H1 (cell line): ENCODE measurements around the gene GOLGA6L10. TPM values are rescaled to one million over a fixed set of nuclear protein-coding genes. Genes with fewer than 3 reads are reported as not detected.
"Not testable (repeated sequence)": the region's sequence is repeated elsewhere in the genome, so short reads cannot be mapped to it uniquely, and the experiment has no call there.

ENCODE experiments used
- CTCF ChIA-PET: fragments of 300-600 bp; sonication (Branson Sonifier 250); formaldehyde crosslinking; loops from one replicate; lab custom pipeline; 2021; ENCODE audit not compliant: partially characterized antibody; lab: Charles Lee
- POLR2A ChIA-PET: fragments of 300-600 bp; sonication (Branson Sonifier 250); formaldehyde crosslinking; loops from one replicate; lab custom pipeline; 2021; ENCODE audit warnings: inconsistent platforms; ENCODE audit not compliant: partially characterized antibody; lab: Charles Lee
- DNase-seq, 2 experiments: peaks; one replicate each; pipeline versions ENCODE4 v3.0.0 to v3.0.0-alpha.2; 2010 to 2022; ENCODE audit warnings: low spot score in 2 of 2, low read depth in 1 of 2, mixed read lengths in 1 of 2
- FAIRE-seq: peaks from 2 replicates; lab custom pipeline; 2011; peaks lifted over from hg19 to GRCh38; lab: Jason Lieb, UNC
- H2AFZ ChIP-seq: 2 replicates; pipeline ENCODE4 v1.8.1; 2012; ENCODE audit warnings: low read length, inconsistent platforms
- H2AK5ac ChIP-seq: 2 replicates; pipeline ENCODE4 v1.6.1; 2013; ENCODE audit warnings: low read depth, low read length
- H2BK120ac ChIP-seq: replicated peaks from 2 replicates; pipeline ENCODE3; 2013; ENCODE audit warnings: low read depth, low read length, inconsistent platforms
- H2BK12ac ChIP-seq: 2 replicates; pipeline ENCODE4 v1.6.1; 2013; ENCODE audit warnings: low read depth, low read length
- H2BK15ac ChIP-seq: 2 replicates; pipeline ENCODE4 v1.6.1; 2013; ENCODE audit warnings: low read length
- H2BK20ac ChIP-seq: 2 replicates; pipeline ENCODE4 v1.6.1; 2013; ENCODE audit warnings: low read length
- H2BK5ac ChIP-seq: 2 replicates; pipeline ENCODE4 v1.6.1; 2013; ENCODE audit warnings: low read depth, low read length
- H3K14ac ChIP-seq: 2 replicates; pipeline ENCODE4 v1.6.1; 2013; ENCODE audit warnings: inconsistent platforms; ENCODE audit not compliant: insufficient read length
- H3K18ac ChIP-seq: 2 replicates; pipeline ENCODE4 v1.6.1; 2013; ENCODE audit warnings: low read length; ENCODE audit errors: extremely low read depth
- H3K23ac ChIP-seq: 2 replicates; pipeline ENCODE4 v1.6.1; 2013; ENCODE audit warnings: inconsistent platforms; ENCODE audit not compliant: insufficient read length
- H3K23me2 ChIP-seq: 2 replicates; pipeline ENCODE4 v1.6.1; 2013; ENCODE audit warnings: low read depth, low read length
- H3K27ac ChIP-seq: 2 replicates; pipeline ENCODE4 v1.6.1; 2011; ENCODE audit warnings: low read depth, low read length, inconsistent platforms
- H3K27me3 ChIP-seq, 4 experiments: replicated peaks in 1 of 4; 1 replicate in 1 of 4; 2 replicates in 3 of 4; pipeline versions ENCODE4 v1.6.1 to v1.8.1; 2011 to 2013; ENCODE audit warnings: low read length in 3 of 4, mild to moderate bottlenecking in 3 of 4, inconsistent platforms in 2 of 4, mixed read lengths in 2 of 4, moderate library complexity in 1 of 4; ENCODE audit not compliant: control insufficient read depth in 3 of 4, insufficient read depth in 3 of 4; ENCODE audit errors: extremely low read depth in 1 of 4
- H3K36me3 ChIP-seq, 4 experiments: 2 replicates each; pipeline versions ENCODE4 v1.6.1 to v1.8.1; 2011 to 2013; ENCODE audit warnings: mild to moderate bottlenecking in 4 of 4, low read length in 3 of 4, moderate library complexity in 2 of 4, control low read depth in 1 of 4, inconsistent platforms in 1 of 4; ENCODE audit not compliant: insufficient read depth in 4 of 4, control insufficient read depth in 2 of 4
- H3K4ac ChIP-seq: replicated peaks from 2 replicates; pipeline ENCODE3; 2013; ENCODE audit warnings: low read length, low read depth, mixed read lengths, inconsistent platforms; ENCODE audit not compliant: insufficient read length
- H3K4me1 ChIP-seq, 4 experiments: replicated peaks in 1 of 4; 1 replicate in 1 of 4; 2 replicates in 3 of 4; pipeline versions ENCODE4 v1.6.1 to v1.8.1; 2011 to 2013; ENCODE audit warnings: low read length in 3 of 4, inconsistent platforms in 2 of 4, mixed read lengths in 1 of 4; ENCODE audit not compliant: insufficient read depth in 4 of 4, control insufficient read depth in 3 of 4
- H3K4me2 ChIP-seq, 2 experiments: 2 replicates each; pipeline versions ENCODE4 v1.6.1 to v1.8.1; 2011 to 2013; ENCODE audit warnings: low read depth in 2 of 2, low read length in 2 of 2, control low read depth in 1 of 2, inconsistent platforms in 1 of 2, mild to moderate bottlenecking in 1 of 2; ENCODE audit not compliant: insufficient read depth in 1 of 2
- H3K4me3 ChIP-seq, 4 experiments: fragments of 200-600, 300-600 bp in 1 of 4; sonication (generic), shearing (Covaris generic), sonication (Bioruptor Twin) in 1 of 4; 2 replicates each; pipeline versions ENCODE4 v1.5.1 to v1.8.1; 2011 to 2016; ENCODE audit warnings: low read length in 4 of 4, low read depth in 3 of 4, control low read depth in 2 of 4, inconsistent platforms in 2 of 4, mild to moderate bottlenecking in 2 of 4, mixed read lengths in 1 of 4, moderate library complexity in 1 of 4; ENCODE audit not compliant: insufficient read depth in 2 of 4; ENCODE audit errors: extremely low read depth in 1 of 4
- H3K56ac ChIP-seq: replicated peaks from 2 replicates; pipeline ENCODE3; 2013; ENCODE audit warnings: low read depth, mild to moderate bottlenecking, mixed read lengths, low read length, inconsistent platforms; ENCODE audit not compliant: insufficient read length
- H3K79me1 ChIP-seq: 2 replicates; pipeline ENCODE4 v1.6.1; 2013; ENCODE audit warnings: low read depth, low read length, control low read depth
- H3K79me2 ChIP-seq, 2 experiments: 2 replicates each; pipeline versions ENCODE4 v1.6.1 to v1.8.1; 2012 to 2013; ENCODE audit warnings: low read length in 2 of 2, mild to moderate bottlenecking in 2 of 2, inconsistent platforms in 1 of 2; ENCODE audit not compliant: insufficient read depth in 2 of 2, control insufficient read depth in 1 of 2
- H3K9ac ChIP-seq, 4 experiments: replicated peaks in 1 of 4; 1 replicate in 1 of 4; 2 replicates in 3 of 4; pipeline versions ENCODE4 v1.6.1 to v1.8.1; 2011 to 2013; ENCODE audit warnings: low read depth in 3 of 4, low read length in 3 of 4, control low read depth in 2 of 4, mild to moderate bottlenecking in 2 of 4, moderate library complexity in 2 of 4, inconsistent platforms in 1 of 4; ENCODE audit errors: extremely low read depth in 1 of 4
- H3K9me3 ChIP-seq, 2 experiments: 2 replicates each; pipeline versions ENCODE4 v1.6.1 to v1.8.1; 2012 to 2013; ENCODE audit warnings: mild to moderate bottlenecking in 2 of 2, moderate library complexity in 2 of 2, control low read depth in 1 of 2, inconsistent platforms in 1 of 2, low read depth in 1 of 2, low read length in 1 of 2, mixed read lengths in 1 of 2; ENCODE audit not compliant: insufficient read depth in 2 of 2
- H4K20me1 ChIP-seq, 2 experiments: replicated peaks in 1 of 2; 2 replicates each; pipeline versions ENCODE3 to v1.8.1; 2011 to 2013; ENCODE audit warnings: inconsistent platforms in 2 of 2, low read length in 2 of 2, mild to moderate bottlenecking in 1 of 2; ENCODE audit not compliant: insufficient read depth in 2 of 2, control insufficient read depth in 1 of 2
- H4K5ac ChIP-seq: 2 replicates; pipeline ENCODE4 v1.6.1; 2013; ENCODE audit warnings: low read length, low read depth, mixed read lengths, inconsistent platforms; ENCODE audit not compliant: insufficient read length
- H4K8ac ChIP-seq: 2 replicates; pipeline ENCODE4 v1.8.0; 2013; ENCODE audit warnings: mild to moderate bottlenecking, moderate library complexity, low read length, inconsistent platforms; ENCODE audit not compliant: insufficient read depth; ENCODE audit errors: extremely low read depth
- H4K91ac ChIP-seq: replicated peaks from 2 replicates; pipeline ENCODE3; 2013; ENCODE audit warnings: low read length, mixed read lengths, inconsistent platforms; ENCODE audit not compliant: insufficient read length
- WGBS, 2 experiments: shearing (Covaris generic) in 1 of 2; methylation state at CpG; one replicate each; pipeline versions ENCODE4 v1.1.6 to v1.1.7; 2013 to 2015; ENCODE audit warnings: low lambda C conversion rate in 2 of 2, mixed read lengths in 2 of 2, inconsistent platforms in 1 of 2, low coverage in 1 of 2, missing lambda C conversion rate in 1 of 2; ENCODE audit not compliant: insufficient replicate concordance in 2 of 2, insufficient coverage in 1 of 2, insufficient read length in 1 of 2; ENCODE audit errors: extremely low coverage in 1 of 2, missing lambda C conversion rate in 1 of 2; 5-methylcytosine and 5-hydroxymethylcytosine counted together
- polyA plus RNA-seq, 7 experiments: library from polyadenylated mRNA; depleted of rRNA in 3 of 7; stranded (reverse) in 5 of 7; unstranded in 2 of 7; fragments of >200 nt in 5 of 7; fragments of 200-250 nt in 2 of 7; gene quantifications; 1 replicate in 5 of 7; 2 replicates in 1 of 7; 4 replicates in 1 of 7; pipeline versions ENCODE4 v1.2.1 to v1.2.3, GENCODE V29; 2011 to 2013; ENCODE audit warnings: missing spikeins in 2 of 7, mixed read lengths in 2 of 7
- total RNA-seq: library from RNA; stranded (reverse); fragmentation: NEBNext Ultra II Directional; extraction: Animal tissue kit (Norgen Biotek cat#: 25700); gene quantifications from 2 replicates; pipeline ENCODE4 v1.2.1, GENCODE V29; 2021

The GOLGA6L10 gene
- total and polyA plus RNA-seq, 2 of the 8 experiments (the other 6 are each of a cell fraction or from before 2014, with no cell fraction given), result 0.91 to 4.0 TPM

GRCh38 chr15:82317516-82317915, 31.8 kb downstream of the GOLGA6L10 start:
- H4K8ac ChIP-seq, H3K23me2 ChIP-seq, H3K14ac ChIP-seq, H3K56ac ChIP-seq, H2AK5ac ChIP-seq, DNase-seq, H3K4me3 ChIP-seq, H3K36me3 ChIP-seq, H3K23ac ChIP-seq, H3K27me3 ChIP-seq, H2BK5ac ChIP-seq, H2BK120ac ChIP-seq, H3K4me2 ChIP-seq, H2BK20ac ChIP-seq, FAIRE-seq, H2BK15ac ChIP-seq, H4K20me1 ChIP-seq, H4K91ac ChIP-seq, H3K4me1 ChIP-seq, POLR2A ChIA-PET, H3K18ac ChIP-seq, H3K27ac ChIP-seq, H3K9ac ChIP-seq, H2BK12ac ChIP-seq, H4K5ac ChIP-seq, H3K4ac ChIP-seq, H3K79me1 ChIP-seq, CTCF ChIA-PET, H3K79me2 ChIP-seq, H2AFZ ChIP-seq, H3K9me3 ChIP-seq: not testable (repeated sequence)
- WGBS, 2 experiments, result 89% methylated on average over 7 of the region's 7 CpGs; no CpG with 5 or more reads in 1 of the 2 experiments
